B cell (primary cell): Measurements from ENCODE around the gene PLPPR2. TPM values are rescaled to one million over a fixed set of nuclear protein-coding genes. Genes with fewer than 3 reads are reported as not detected.

Experiments used
- ATAC-seq: fragments of 200-7000 bp; cut with Tn5 transposase; one replicate; pipeline ENCODE4 v1.10.0; 2021; ENCODE audit warnings: low read depth, mild to moderate bottlenecking, moderate number of reproducible peaks, moderate library complexity
- CTCF ChIA-PET: fragments of 350-600 bp; sonication (Branson Sonifier 250); formaldehyde crosslinking; loops from one replicate; lab custom pipeline; 2021; ENCODE audit warnings: antibody characterized with exemption, inconsistent platforms; lab: Charles Lee
- POLR2A ChIA-PET: fragments of 350-600 bp; sonication (Branson Sonifier 250); formaldehyde crosslinking; loops from one replicate; lab custom pipeline; 2021; ENCODE audit warnings: antibody characterized with exemption; lab: Charles Lee
- DNase-seq: peaks from one replicate; pipeline ENCODE4 v3.0.0; 2013
- H2AFZ ChIP-seq: 2 replicates; pipeline ENCODE4 v1.6.1; 2012; ENCODE audit warnings: mild to moderate bottlenecking, low read depth, low read length; ENCODE audit not compliant: insufficient read depth, poor library complexity, severe bottlenecking
- H3K27ac ChIP-seq, 2 donors: 1 replicate in 1 of 2; 2 replicates in 1 of 2; pipeline ENCODE4 v1.5.1; 2012 to 2013; ENCODE audit warnings: low read length in 2 of 2, mild to moderate bottlenecking in 2 of 2, moderate library complexity in 1 of 2
- H3K27me3 ChIP-seq, 4 experiments: fragments of 200-600 bp in 1 of 4; sonication (generic) in 1 of 4; replicated peaks in 1 of 4; 1 replicate in 2 of 4; 2 replicates in 2 of 4; pipeline versions ENCODE4 v1.6.1 to v1.7.0; 2013 to 2016; ENCODE audit warnings: low read length in 3 of 4, mild to moderate bottlenecking in 2 of 4, mixed read lengths in 1 of 4, moderate library complexity in 1 of 4; ENCODE audit not compliant: insufficient read depth in 4 of 4, control insufficient read depth in 3 of 4; ENCODE audit errors: control extremely low read depth in 1 of 4
- H3K36me3 ChIP-seq, 2 experiments: replicated peaks in 1 of 2; 1 replicate in 1 of 2; 2 replicates in 1 of 2; pipeline versions ENCODE4 v1.6.1 to v1.7.1; 2013; ENCODE audit warnings: low read length in 1 of 2; ENCODE audit not compliant: insufficient read depth in 2 of 2, control insufficient read depth in 1 of 2; ENCODE audit errors: control extremely low read depth in 1 of 2, extremely low read depth in 1 of 2
- H3K4me1 ChIP-seq, 2 donors: fragments of 200-600 bp in 1 of 2; sonication (generic) in 1 of 2; 1 replicate in 1 of 2; 2 replicates in 1 of 2; pipeline versions ENCODE4 v1.5.1 to v1.6.1; 2013 to 2017; ENCODE audit warnings: low read length in 2 of 2; ENCODE audit not compliant: control insufficient read depth in 2 of 2, insufficient read depth in 2 of 2
- H3K4me2 ChIP-seq: replicated peaks from 2 replicates; pipeline ENCODE3; 2012; ENCODE audit warnings: mild to moderate bottlenecking, low read depth, low read length; ENCODE audit not compliant: poor library complexity, severe bottlenecking
- H3K4me3 ChIP-seq, 5 experiments: fragments of 200-600 bp in 1 of 5; sonication (generic) in 1 of 5; 1 replicate in 3 of 5; 2 replicates in 2 of 5; pipeline versions ENCODE4 v1.5.1 to v1.7.0; 2011 to 2016; ENCODE audit warnings: low read length in 4 of 5, mild to moderate bottlenecking in 4 of 5, low read depth in 2 of 5, control low read depth in 1 of 5, moderate library complexity in 1 of 5; ENCODE audit not compliant: insufficient read depth in 1 of 5; ENCODE audit errors: control extremely low read depth in 1 of 5, extremely low read depth in 1 of 5
- H3K79me2 ChIP-seq: fragments of 200-600 bp; sonication (generic); one replicate; pipeline ENCODE4 v1.6.0; 2016; ENCODE audit warnings: low read length; ENCODE audit not compliant: control insufficient read depth, insufficient read depth
- H3K9ac ChIP-seq: fragments of 200-600 bp; sonication (generic); 2 replicates; pipeline ENCODE4 v1.6.1; 2017; ENCODE audit warnings: mild to moderate bottlenecking, low read length, moderate library complexity
- H3K9me3 ChIP-seq, 3 donors: one replicate each; pipeline versions ENCODE4 v1.6.1 to v1.7.1; 2013; ENCODE audit warnings: low read length in 2 of 3; ENCODE audit not compliant: control insufficient read depth in 2 of 3, insufficient read depth in 1 of 3; ENCODE audit errors: control extremely low read depth in 1 of 3
- H4K20me1 ChIP-seq: 2 replicates; pipeline ENCODE4 v1.6.0; 2012; ENCODE audit warnings: mild to moderate bottlenecking, low read length; ENCODE audit not compliant: insufficient read depth, control insufficient read depth, poor library complexity, severe bottlenecking
- H3K27ac Mint-ChIP-seq: one replicate; pipeline ENCODE4 v1.8.0; 2021; ENCODE audit warnings: mixed read lengths
- H3K27me3 Mint-ChIP-seq: one replicate; pipeline ENCODE4 v1.8.0; 2021; ENCODE audit warnings: mixed read lengths
- H3K4me1 Mint-ChIP-seq: one replicate; pipeline ENCODE4 v1.8.0; 2021; ENCODE audit warnings: mixed read lengths
- H3K4me3 Mint-ChIP-seq: one replicate; pipeline ENCODE4 v1.8.0; 2021; ENCODE audit warnings: mixed read lengths
- H3K9me3 Mint-ChIP-seq: one replicate; pipeline ENCODE4 v1.8.0; 2022; ENCODE audit warnings: mixed read lengths; ENCODE audit not compliant: insufficient read depth
- CTCF ChIP-seq: fragments of 200-600 bp; IDR thresholded peaks from one replicate; pipeline ENCODE4 v1.8.0; 2022; ENCODE audit warnings: antibody characterized with exemption, mild to moderate bottlenecking
- EZH2 ChIP-seq: IDR thresholded peaks from 2 replicates; pipeline ENCODE4 v1.6.1; 2012; ENCODE audit warnings: borderline replicate concordance, low read depth, mild to moderate bottlenecking, moderate library complexity, low read length; ENCODE audit not compliant: insufficient read depth, poor library complexity, severe bottlenecking
- WGBS: methylation state at CpG from one replicate; pipeline ENCODE4 v1.1.5; 2013; ENCODE audit warnings: missing lambda C conversion rate; ENCODE audit not compliant: insufficient coverage; 5-methylcytosine and 5-hydroxymethylcytosine counted together
- intact Hi-C: fragments of 100-400 bp; cut with micrococcal nuclease; formaldehyde crosslinking; loops from one replicate; pipeline ENCODE4 v1.10.0; 2022
- polyA plus RNA-seq: library from polyadenylated mRNA; depleted of rRNA; stranded (reverse); fragments of >200 nt; gene quantifications from 2 replicates; pipeline ENCODE4 v1.2.3, GENCODE V29; 2012
- total RNA-seq, 2 donors: library from RNA; stranded (reverse); fragments of 120-200 nt in 1 of 2; gene quantifications; 1 replicate in 1 of 2; 2 replicates in 1 of 2; pipeline versions ENCODE4 v1.2.3 to v1.2.4, GENCODE V29; 2013 to 2022

Gene PLPPR2
- total and polyA plus RNA-seq, 2 donors (not counting 1 experiment from before 2014, with no cell fraction given) = 3.8 to 11.1 TPM

GRCh38 chr19:11346104-11346940, 8.9 kb upstream of the PLPPR2 start, which contains the start of the genes CCDC159 and TMEM205:
CCDC159 (plus strand) TSS chr19:11346519; CDS start chr19:11346607, 88 bp downstream.
TMEM205 (minus strand) TSS chr19:11346268; CDS start chr19:11345619, 649 bp downstream.
- Histone ChIP-seq H4K20me1 (no peaks in the 10 kb centered on the region), H3K4me2 (peak within 1 kb of the TSS; percentile 82), H3K79me2 (peaks cover 4% of the 10 kb centered on the region), H3K9me3 (peaks cover 0 to 13% (median 3%) of the 10 kb centered on the region in 3 donors), H2AFZ (peak within 1 kb of the TSS; percentile 86), H3K27ac (peak within 1 kb of the TSS; percentile 71 to 86), H3K36me3 (peaks cover 2% of the 10 kb centered on the region in 2 experiments), H3K9ac (peak within 1 kb of the TSS; percentile 96), H3K4me3 (peak within 1 kb of the TSS; percentile 67 to 97 (median 94)), H3K27me3 (no peaks in the 10 kb centered on the region), H3K4me1 (peaks cover 11 to 20% of the 10 kb centered on the region in 2 donors)
- Mint-ChIP-seq H3K4me3 (peak within 1 kb of the TSS; percentile 99), H3K4me1 (peaks cover 28% of the 10 kb centered on the region), H3K27me3 (no peaks in the 10 kb centered on the region), H3K27ac (peak within 1 kb of the TSS; percentile 96), H3K9me3 (peaks cover 4% of the 10 kb centered on the region)
- POLR2A ChIA-PET = interaction anchor here (0.5 to 3.0 kb wide), 4 partner anchors 28 to 1110 kb away, joined by 3 to 23 read pairs (median 4); partner anchors contain the start of gene SWSAP1
- under 1% methylated on average over 48 of the region's 50 CpGs for WGBS
- TF ChIP-seq EZH2 (no peak), CTCF (no peak)
- ATAC-seq (peak; percentile 97), DNase-seq (peak; percentile 99)
- intact Hi-C loops = loop anchor here (1.0 kb wide), 4 partner anchors 28 to 159 kb away; partner anchors contain the start of genes ODAD3, PRKCSH, SWSAP1 and ZNF653
- CTCF ChIA-PET = interaction anchor here (0.9 to 1.6 kb wide), 3 partner anchors 35 to 702 kb away, joined by 5 to 10 read pairs (median 6); no protein-coding TSS in a partner anchor
